HEK293 (cell line): ENCODE results near the gene RAD54L.

Source experiments
- AEBP2 ChIP-seq: fragments of 450-650 bp; formaldehyde crosslinking; IDR thresholded peaks from 2 replicates; pipeline ENCODE4 v1.5.1; 2016; ENCODE audit warnings: missing biosample characterization, missing genetic modification characterization, borderline replicate concordance
- BCL6B ChIP-seq: fragments of 450-650 bp; formaldehyde crosslinking; IDR thresholded peaks from 2 replicates; pipeline ENCODE4 v1.5.1; 2017; ENCODE audit warnings: missing biosample characterization, missing genetic modification characterization
- FEZF1 ChIP-seq: fragments of 450-650 bp; formaldehyde crosslinking; IDR thresholded peaks from 2 replicates; pipeline ENCODE4 v1.5.1; 2016; ENCODE audit warnings: missing biosample characterization, missing genetic modification characterization
- HOXA7 ChIP-seq: sonication (generic); formaldehyde crosslinking; IDR thresholded peaks from 2 replicates; pipeline ENCODE4 v1.8.1; 2022; ENCODE audit warnings: missing genetic modification reagents, borderline replicate concordance
- KLF1 ChIP-seq: fragments of 450-650 bp; formaldehyde crosslinking; IDR thresholded peaks from 2 replicates; pipeline ENCODE4 v1.5.1; 2016; ENCODE audit warnings: missing biosample characterization, missing genetic modification characterization
- KLF8 ChIP-seq: fragments of 450-650 bp; formaldehyde crosslinking; IDR thresholded peaks from 2 replicates; pipeline ENCODE4 v1.5.1; 2016; ENCODE audit warnings: missing biosample characterization, missing genetic modification characterization
- MEIS1 ChIP-seq: sonication (generic); formaldehyde crosslinking; IDR thresholded peaks from 2 replicates; pipeline ENCODE4 v1.8.1; 2022; ENCODE audit warnings: missing genetic modification reagents, mild to moderate bottlenecking, borderline replicate concordance
- MYNN ChIP-seq: fragments of 450-650 bp; formaldehyde crosslinking; IDR thresholded peaks from 2 replicates; pipeline ENCODE4 v1.5.1; 2016; ENCODE audit warnings: missing biosample characterization, missing genetic modification characterization, borderline replicate concordance
- PRDM10 ChIP-seq: fragments of 450-650 bp; formaldehyde crosslinking; IDR thresholded peaks from 2 replicates; pipeline ENCODE4 v1.5.1; 2016; ENCODE audit warnings: missing biosample characterization, missing genetic modification characterization
- PRDM4 ChIP-seq: fragments of 450-650 bp; formaldehyde crosslinking; IDR thresholded peaks from 2 replicates; pipeline ENCODE4 v1.5.1; 2017; ENCODE audit warnings: missing biosample characterization, missing genetic modification characterization
- YY1 ChIP-seq: fragments of 450-650 bp; formaldehyde crosslinking; IDR thresholded peaks from 2 replicates; pipeline ENCODE4 v1.5.1; 2018; ENCODE audit warnings: missing biosample characterization, missing genetic modification characterization
- ZBTB11 ChIP-seq: fragments of 450-650 bp; formaldehyde crosslinking; conservative IDR thresholded peaks from 2 replicates; pipeline ENCODE4 v1.5.1; 2016; ENCODE audit warnings: low read depth, missing biosample characterization, missing genetic modification characterization
- ZBTB17 ChIP-seq: fragments of 450-650 bp; formaldehyde crosslinking; IDR thresholded peaks from 2 replicates; pipeline ENCODE4 v1.5.1; 2016; ENCODE audit warnings: missing biosample characterization, missing genetic modification characterization
- ZNF112 ChIP-seq: fragments of 450-650 bp; formaldehyde crosslinking; IDR thresholded peaks from 2 replicates; pipeline ENCODE4 v1.5.0; 2017; ENCODE audit warnings: missing biosample characterization, missing genetic modification characterization
- ZNF223 ChIP-seq: fragments of 450-650 bp; formaldehyde crosslinking; IDR thresholded peaks from 2 replicates; pipeline ENCODE4 v1.5.1; 2016; ENCODE audit warnings: missing biosample characterization, missing genetic modification characterization
- ZNF24 ChIP-seq: fragments of 450-650 bp; formaldehyde crosslinking; IDR thresholded peaks from 2 replicates; pipeline ENCODE4 v1.5.1; 2016; ENCODE audit warnings: missing biosample characterization, missing genetic modification characterization
- ZNF266 ChIP-seq: fragments of 450-650 bp; formaldehyde crosslinking; IDR thresholded peaks from 2 replicates; pipeline ENCODE4 v1.5.1; 2016; ENCODE audit warnings: missing biosample characterization, missing genetic modification characterization, low read depth
- ZNF473 ChIP-seq: fragments of 450-650 bp; formaldehyde crosslinking; IDR thresholded peaks from 2 replicates; pipeline ENCODE4 v1.5.1; 2017; ENCODE audit warnings: missing biosample characterization, missing genetic modification characterization
- ZNF585B ChIP-seq: fragments of 450-650 bp; formaldehyde crosslinking; IDR thresholded peaks from 2 replicates; pipeline ENCODE4 v1.5.1; 2016; ENCODE audit warnings: missing biosample characterization, missing genetic modification characterization
- ZNF624 ChIP-seq: fragments of 450-650 bp; formaldehyde crosslinking; IDR thresholded peaks from 2 replicates; pipeline ENCODE4 v1.5.1; 2017; ENCODE audit warnings: missing biosample characterization, missing genetic modification characterization
- ZNF629 ChIP-seq: fragments of 450-650 bp; formaldehyde crosslinking; IDR thresholded peaks from 2 replicates; pipeline ENCODE4 v1.5.1; 2017; ENCODE audit warnings: missing biosample characterization, missing genetic modification characterization
- ZNF792 ChIP-seq: fragments of 450-650 bp; formaldehyde crosslinking; IDR thresholded peaks from 2 replicates; pipeline ENCODE4 v1.5.1; 2016; ENCODE audit warnings: missing biosample characterization, missing genetic modification characterization
- TF ChIP-seq, protein P1 (sequence below): fragments of 450-650 bp; formaldehyde crosslinking; IDR thresholded peaks from 2 replicates; pipeline ENCODE4 v1.5.0; 2017; ENCODE audit warnings: missing biosample characterization, missing genetic modification characterization, borderline replicate concordance

The RAD54L gene

DNA sequence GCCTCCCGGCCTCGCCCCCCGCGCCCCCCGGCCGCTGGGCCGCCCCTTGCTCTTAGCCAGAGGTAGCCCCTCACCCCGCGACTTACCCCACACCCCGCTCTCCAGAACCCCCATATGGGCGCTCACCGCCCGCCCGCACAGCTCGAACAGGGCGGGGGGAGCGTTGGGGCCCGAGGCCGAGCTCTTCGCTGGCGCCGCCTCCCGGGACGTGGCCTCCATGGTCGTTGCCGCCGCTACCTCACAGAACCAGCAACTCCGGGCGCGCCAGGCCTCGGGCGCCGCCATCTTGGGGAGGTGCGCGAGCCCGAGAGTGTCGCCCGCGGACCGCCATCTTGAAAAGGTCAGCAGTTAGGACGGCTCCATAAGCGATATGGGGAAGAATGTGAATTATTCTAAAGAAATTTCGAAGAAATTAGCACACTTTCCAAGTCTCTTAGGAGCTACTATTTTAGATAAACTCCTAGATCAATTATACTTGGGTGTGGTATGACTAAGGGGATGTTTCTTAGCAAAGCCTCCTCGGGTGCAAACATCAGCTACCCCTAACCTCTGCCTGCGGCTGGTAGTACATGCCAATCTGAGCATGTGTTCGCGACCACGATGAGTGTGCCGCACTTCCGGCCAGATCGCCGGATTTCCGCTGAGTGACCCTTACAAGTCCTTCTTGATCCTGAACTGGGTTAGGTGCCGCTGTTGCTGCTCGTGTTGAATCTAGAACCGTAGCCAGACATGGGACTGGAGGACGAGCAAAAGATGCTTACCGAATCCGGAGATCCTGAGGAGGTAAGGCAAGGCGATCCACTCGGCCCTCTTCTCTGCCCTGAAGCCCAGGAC is 55.7 kb downstream of the RAD54L start, which contains the start of the genes LRRC41 and UQCRH (continued):
- TF ChIP-seq KLF8 (tag by site-specific recombination) (peak; percentile 16), PRDM10 (peak; percentile 100), PRDM4 (tag by site-specific recombination) (no peak), ZNF473 (tag by site-specific recombination) (no peak), HOXA7 (no peak), YY1 (tag by site-specific recombination) (peak; percentile 100), MEIS1 (CRISPR knock-in tag) (no peak), MYNN (tag by site-specific recombination) (no peak), ZNF112 (tag by site-specific recombination) (no peak), ZNF624 (no peak), KLF1 (tag by site-specific recombination) (no peak), ZNF223 (tag by site-specific recombination) (no peak), ZNF792 (tag by site-specific recombination) (no peak), ZNF629 (tag by site-specific recombination) (peak; percentile 86), AEBP2 (tag by site-specific recombination) (no peak), ZNF585B (tag by site-specific recombination) (no peak), ZBTB11 (peak; percentile 96), ZBTB17 (tag by site-specific recombination) (peak; percentile 100), BCL6B (tag by site-specific recombination) (no peak), FEZF1 (tag by site-specific recombination) (peak; percentile 31), ZNF266 (tag by site-specific recombination) (no peak), ZNF24 (tag by site-specific recombination) (no peak; the same call in 1 of the 2 replicates)
- TF ChIP-seq, protein P1, sequence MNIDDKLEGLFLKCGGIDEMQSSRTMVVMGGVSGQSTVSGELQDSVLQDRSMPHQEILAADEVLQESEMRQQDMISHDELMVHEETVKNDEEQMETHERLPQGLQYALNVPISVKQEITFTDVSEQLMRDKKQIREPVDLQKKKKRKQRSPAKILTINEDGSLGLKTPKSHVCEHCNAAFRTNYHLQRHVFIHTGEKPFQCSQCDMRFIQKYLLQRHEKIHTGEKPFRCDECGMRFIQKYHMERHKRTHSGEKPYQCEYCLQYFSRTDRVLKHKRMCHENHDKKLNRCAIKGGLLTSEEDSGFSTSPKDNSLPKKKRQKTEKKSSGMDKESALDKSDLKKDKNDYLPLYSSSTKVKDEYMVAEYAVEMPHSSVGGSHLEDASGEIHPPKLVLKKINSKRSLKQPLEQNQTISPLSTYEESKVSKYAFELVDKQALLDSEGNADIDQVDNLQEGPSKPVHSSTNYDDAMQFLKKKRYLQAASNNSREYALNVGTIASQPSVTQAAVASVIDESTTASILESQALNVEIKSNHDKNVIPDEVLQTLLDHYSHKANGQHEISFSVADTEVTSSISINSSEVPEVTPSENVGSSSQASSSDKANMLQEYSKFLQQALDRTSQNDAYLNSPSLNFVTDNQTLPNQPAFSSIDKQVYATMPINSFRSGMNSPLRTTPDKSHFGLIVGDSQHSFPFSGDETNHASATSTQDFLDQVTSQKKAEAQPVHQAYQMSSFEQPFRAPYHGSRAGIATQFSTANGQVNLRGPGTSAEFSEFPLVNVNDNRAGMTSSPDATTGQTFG, result no peak
